GM18526 (cell line): Measurements from ENCODE around the gene GLT8D2.

ENCODE experiments used
- POLR2A ChIP-seq: IDR thresholded peaks from 3 replicates; pipeline ENCODE4 v1.6.1; 2011; ENCODE audit not compliant: insufficient read length; ENCODE audit errors: extremely low read depth

Gene GLT8D2

DNA sequence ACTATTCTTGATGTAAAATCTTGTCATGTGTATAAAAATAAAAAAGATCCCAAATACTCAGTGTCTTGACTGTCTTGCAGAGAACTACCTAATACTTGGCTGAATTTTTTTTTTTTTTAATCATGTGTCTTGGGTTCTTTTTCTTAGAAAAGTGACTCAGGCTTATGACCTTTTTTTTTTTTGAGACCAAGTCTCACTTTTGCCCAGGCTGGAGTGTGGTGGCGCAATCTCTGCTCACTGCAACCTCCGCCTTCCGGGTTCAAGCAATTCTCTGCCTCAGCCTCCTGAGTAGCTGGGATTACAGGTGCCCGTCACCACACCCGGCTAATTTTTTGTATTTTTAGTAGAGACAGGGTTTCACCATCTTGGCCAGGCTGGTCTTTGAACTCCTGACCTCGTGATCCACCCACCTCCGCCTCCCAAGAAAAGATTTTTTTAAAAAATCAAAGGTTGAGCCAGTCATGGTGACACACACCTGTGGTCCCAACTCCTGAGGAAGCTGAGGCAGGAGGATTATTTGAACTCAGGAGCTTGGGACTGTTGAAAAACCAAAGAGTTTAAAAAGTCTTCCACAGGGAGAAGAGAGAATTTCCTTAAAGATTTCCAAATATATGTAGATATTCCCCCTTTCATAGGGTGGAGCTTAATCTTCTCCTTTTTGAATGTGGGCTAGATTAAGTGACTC, 102.0 kb downstream of the GLT8D2 start:
- no peak for TF ChIP-seq POLR2A

DNA sequence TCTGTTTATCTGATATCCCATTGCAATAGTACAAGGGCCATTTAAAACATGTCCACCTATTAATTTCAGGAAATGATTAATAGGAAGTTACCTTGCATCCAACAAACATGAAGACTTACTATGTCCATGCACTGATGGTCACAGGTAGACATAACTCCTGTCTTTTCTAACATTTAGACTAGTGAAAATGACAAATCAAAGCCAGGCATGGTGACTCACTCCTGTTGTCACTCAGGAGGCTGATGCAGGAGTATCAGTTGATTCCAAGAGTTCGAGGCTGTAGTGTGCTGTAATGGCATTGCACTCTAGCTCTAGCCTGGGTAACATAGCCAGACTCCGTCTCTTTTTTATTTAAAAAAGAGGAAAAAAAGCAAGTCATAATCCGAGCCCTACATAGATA, 105.0 kb downstream of the GLT8D2 start:
- TF ChIP-seq POLR2A, result no peak
